GM19463 (cell line): Measurements from ENCODE around the gene CDKN1C.

Experiments
- ATAC-seq: cut with Tn5 transposase; IDR thresholded peaks from one replicate; pipeline ENCODE4 v1.9.1; 2021; ENCODE audit warnings: mild to moderate bottlenecking, moderate library complexity; ENCODE audit not compliant: unreplicated experiment

CDKN1C gene

DNA sequence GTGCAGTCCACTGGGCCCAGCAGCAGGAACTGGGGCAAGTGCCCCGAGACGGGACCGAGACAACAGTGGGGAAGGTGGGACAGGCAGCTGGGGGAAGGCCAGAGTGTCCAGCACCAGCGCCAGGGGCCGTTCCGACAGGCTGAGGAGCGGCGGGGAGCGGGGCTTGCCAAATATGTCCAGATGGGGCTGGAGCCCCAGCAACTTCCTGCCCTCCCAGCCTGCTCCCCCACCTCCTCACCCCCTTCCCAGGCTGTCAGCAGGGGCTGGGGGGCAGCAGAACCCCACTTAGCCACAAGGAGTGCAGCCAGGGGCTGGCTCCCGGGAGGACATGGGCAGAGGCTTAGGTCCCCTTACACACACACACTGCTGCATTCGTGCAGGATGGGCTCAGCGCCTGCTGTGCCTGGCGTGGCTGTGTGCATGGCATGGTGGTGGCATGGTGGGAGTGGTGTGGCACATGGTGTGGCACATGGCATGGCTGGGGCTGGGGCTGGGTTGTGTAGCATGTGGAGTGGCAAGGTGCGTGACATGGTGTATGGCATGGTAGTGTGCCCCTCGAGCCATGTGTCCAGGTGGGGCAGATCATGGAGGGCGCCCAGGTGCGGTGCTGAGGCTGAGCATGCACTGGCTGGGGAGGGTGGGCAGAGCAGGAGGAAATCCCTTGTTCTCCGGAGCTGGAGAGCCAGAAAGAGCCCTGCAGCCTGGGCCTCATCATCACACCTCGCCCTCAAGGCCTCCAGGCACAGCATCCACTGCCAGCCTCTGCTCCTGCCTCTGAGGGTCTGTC is 51.7 kb downstream of the CDKN1C start:
- ATAC-seq, result no peak
